HG03175 (cell line): ENCODE data around the gene KIAA0319L.
"Not testable (repeated sequence)": the region's sequence is repeated elsewhere in the genome, so short reads cannot be mapped to it uniquely, and the experiment has no call there.

ENCODE experiments used
- ATAC-seq: cut with Tn5 transposase; IDR thresholded peaks from one replicate; pipeline ENCODE4 v1.9.1; 2021; ENCODE audit warnings: mild to moderate bottlenecking, moderate library complexity; ENCODE audit not compliant: unreplicated experiment

The KIAA0319L gene

GRCh38 chr1:35581621-35582020, 24.4 kb upstream of the KIAA0319L start:
- not testable (repeated sequence) for ATAC-seq

DNA sequence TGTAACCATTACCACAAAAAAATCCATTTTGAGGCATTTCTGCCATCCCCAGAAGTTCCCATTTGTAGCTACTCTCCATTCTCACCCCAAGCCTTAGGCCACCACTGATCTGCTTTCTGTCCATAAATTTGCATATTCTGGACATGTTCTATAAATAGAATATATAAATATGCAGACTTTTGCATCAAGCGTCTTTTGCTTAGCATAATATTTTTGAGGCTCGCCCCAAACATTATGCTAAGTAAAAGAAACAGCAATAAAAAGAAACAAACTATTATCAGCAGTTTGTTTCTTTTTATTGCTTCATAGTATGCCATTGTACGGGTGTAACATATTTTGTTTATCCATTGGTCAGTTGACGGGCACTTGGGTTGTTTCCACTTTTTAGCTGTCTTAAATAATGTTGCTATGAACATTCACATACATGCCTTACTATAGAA, 23.8 kb upstream of the KIAA0319L start:
- no peak for ATAC-seq

GRCh38 chr1:35577071-35577998, 20.1 kb upstream of the KIAA0319L start:
- ATAC-seq = peak; percentile 84

- not testable (repeated sequence) for ATAC-seq
These were observed 19.5 kb upstream of the KIAA0319L start for GRCh38 chr1:35576766-35577070.

- no peak for ATAC-seq
These were observed 19.0 kb upstream of the KIAA0319L start for GRCh38 chr1:35576061-35576765.

- no peak for ATAC-seq
These were observed 18.3 kb upstream of the KIAA0319L start for GRCh38 chr1:35575416-35575958.

GRCh38 chr1:35574655-35575415, 17.6 kb upstream of the KIAA0319L start:
- ATAC-seq = no peak

DNA sequence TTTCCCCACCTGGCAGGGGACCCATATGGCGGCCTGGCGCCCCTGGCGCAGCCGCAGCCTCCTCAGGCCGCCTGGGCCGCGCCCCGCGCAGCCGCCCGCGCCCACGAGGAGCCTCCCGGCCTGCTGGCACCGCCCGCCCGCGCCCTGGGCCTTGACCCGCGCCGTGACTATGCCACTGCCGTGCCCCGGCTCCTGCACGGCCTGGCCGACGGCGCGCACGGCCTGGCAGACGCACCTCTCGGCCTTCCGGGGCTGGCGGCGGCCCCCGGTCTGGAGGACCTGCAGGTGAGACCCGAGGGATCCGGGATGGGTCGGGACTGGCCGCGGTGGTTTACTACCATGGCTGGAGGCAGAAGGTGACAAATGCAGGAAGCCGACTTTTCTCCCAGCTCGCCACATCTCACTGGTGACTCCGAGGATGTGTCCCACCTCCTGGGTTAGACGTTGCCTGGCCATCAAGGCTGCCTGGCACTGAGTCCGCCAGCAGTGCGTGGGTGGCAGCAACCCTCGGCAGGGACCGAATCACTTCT, 17.0 kb upstream of the KIAA0319L start:
- no peak for ATAC-seq

DNA sequence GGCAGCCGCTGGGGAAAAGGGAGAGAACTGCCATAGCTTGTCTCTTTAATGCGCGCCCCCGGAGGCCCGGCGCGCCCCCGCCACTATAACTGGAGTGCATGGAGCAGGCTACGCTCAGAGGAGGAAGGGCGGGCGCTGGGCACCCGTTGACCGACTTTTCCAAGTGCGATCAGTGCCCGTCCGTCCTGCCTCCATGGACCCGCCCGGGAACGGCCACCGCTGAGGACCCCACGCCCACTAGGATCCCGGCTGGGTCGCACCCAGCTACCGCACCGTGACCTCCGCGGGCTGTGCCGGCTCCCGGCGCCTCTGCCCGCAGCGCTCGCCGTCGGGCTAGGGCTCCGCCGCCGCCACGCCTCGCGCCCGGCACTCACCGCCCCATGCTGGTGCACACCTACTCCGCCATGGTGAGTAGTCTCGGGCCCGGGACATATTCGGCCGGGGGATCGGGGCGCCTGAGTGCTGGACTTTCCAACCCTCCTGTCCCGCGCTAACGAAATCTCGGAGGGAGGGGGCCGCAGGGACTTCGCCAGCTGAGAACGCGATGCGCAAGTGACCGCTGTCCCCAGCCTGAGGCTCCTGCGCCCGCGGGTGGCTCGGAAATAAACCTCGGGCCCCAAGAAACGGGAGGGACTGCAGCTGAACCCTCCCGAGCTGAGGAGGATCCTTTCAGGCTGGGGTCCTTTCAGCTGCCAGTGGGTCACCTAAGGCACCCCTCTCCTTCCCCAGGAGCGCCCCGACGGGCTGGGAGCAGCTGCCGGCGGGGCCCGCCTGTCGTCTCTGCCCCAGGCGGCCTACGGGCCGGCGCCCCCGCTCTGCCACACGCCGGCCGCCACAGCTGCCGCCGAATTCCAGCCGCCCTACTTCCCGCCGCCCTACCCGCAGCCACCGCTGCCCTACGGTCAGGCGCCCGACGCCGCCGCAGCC, 16.3 kb upstream of the KIAA0319L start, which contains the start of gene TFAP2E:
TSS of gene TFAP2E (plus strand) at position 117 of the 927 bp plus-strand sequence. CDS start at position 381, 264 bp downstream.
- ATAC-seq = no peak

- ATAC-seq = no peak
These were observed 15.1 kb upstream of the KIAA0319L start for GRCh38 chr1:35572296-35572695.

GRCh38 chr1:35571263-35571662, 14.1 kb upstream of the KIAA0319L start:
- no peak for ATAC-seq

DNA sequence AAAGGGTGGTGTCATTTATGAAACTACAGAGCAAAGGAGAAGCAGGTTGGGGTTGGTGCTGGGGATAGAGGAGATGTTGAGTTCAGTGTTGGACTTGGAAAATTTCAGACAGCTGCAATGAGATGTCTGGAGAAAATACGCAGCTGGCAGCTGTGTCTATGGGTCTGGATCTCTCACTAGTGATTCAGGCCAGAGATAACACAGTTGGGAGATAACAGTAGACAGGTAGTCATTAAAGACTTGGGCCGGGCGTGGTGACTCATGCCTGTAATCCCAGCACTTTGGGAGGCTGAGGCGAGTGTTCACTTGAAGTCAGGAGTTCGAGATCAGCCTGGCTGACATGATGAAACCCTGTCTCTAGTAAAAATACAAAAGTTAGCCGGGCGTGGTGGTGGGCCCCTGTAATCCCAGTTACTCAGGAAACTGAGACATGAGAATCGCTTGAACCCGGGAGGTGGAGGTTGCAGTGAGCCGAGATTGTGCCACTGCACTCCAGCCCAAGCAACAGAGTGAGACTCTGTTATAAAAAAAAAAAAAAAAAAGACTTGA, 13.5 kb upstream of the KIAA0319L start:
- no peak for ATAC-seq

GRCh38 chr1:35569936-35570335, 12.7 kb upstream of the KIAA0319L start:
- ATAC-seq = no peak

DNA sequence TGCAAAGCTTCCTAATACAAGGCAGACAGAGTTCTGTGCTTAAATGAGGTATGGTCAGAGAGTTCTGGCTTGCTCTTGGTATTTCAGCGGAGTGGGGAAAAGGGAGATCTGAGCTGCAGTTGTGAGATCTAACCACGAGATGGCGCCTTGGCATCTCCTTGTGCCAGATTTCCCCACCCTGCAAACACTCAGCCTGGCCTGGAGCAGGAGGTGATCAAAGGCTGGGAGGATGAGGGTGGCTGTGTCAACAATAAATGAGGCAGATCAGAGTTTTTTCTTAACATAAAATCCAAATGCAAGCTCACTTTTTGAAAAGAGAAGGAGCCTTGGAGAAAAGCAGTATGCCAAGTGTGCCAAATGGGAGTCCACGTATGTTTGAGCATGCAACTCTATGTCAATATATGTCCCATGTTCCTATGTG, 11.8 kb upstream of the KIAA0319L start:
- no peak for ATAC-seq

DNA sequence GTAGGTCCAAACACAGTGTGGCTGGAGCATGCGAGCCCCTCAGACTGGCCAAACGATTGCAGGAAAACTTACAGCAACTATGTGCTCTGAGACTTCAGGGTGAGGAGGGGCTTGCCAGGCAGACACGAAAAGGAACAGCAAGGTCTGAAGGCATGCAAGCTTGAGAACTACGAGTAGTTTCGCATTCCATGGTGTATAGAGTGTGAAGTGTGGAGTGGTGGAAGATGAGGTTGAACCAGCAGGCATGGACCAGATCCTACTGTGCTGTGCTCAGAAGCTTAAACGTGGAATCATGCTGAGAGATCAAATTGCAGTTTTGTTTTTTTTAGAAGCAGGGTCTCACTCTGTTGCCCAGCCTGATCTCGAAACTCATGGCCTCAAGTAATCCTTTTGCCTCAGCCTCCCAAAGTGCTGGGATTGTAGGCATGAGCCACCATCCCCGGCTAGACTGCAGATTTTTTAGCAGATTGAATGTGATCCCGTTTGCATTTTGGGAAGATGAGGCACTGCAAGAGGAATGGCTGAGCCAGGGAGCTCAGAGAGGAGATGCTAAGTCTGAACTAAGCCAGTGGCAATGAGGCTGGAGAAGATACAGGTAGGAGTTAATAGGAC, 10.8 kb upstream of the KIAA0319L start:
- no peak for ATAC-seq

DNA sequence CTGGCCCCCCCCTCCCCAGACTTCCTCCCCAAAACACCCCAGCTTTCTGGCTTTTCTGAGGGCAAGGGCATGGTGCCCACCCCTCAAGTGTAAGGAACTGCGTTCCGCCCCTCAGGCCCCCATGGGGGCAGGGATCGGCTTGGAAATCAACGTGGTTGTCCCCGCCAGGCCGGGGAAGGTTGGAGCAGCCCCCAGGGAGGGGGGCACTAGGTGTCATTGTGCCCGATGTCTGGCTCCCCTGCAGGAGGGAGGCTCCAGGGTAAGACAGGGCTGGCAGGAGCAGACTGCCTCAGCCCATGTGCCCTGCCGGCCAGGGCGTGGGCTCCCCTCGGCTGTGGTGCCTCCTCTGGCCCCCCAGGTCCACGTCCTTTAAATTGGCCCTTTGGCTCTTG, 8.5 kb upstream of the KIAA0319L start:
- ATAC-seq = no peak

DNA sequence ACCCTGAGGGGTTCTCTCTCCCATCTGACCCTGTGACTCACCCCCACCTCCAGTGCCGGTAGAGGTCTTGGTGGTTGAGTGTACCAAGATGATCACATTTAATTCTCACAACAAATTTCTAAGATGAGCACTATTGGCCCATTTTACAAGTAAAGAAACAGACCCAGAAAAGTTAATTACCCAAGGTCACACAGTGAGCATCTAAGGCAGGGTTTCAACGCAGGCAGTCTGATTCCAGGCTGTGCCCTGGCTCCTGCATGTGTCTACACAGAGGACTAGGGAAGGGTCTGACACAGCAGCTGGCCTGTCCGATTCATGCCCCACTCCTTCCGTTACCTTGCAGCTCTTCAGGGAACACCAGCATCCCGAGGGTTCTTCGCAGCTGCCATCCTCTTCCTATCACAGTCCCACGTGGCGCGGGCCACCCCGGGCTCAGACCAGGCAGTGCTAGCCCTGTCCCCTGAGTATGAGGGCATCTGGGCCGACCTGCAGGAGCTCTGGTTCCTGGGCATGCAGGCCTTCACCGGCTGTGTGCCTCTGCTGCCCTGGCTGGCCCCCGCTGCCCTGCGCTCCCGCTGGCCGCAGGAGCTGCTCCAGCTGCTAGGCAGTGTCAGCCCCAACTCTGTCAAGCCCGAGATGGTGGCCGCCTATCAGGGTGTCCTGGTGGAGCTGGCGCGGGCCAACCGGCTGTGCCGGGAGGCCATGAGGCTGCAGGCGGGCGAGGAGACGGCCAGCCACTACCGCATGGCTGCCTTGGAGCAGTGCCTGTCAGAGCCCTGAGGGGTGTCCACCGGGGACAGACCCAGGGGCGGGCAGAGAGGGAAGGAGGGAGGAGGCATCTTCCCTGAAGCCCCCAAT, 7.9 kb upstream of the KIAA0319L start:
- ATAC-seq = no peak
